MV-4-11 (cell line): ENCODE data around the gene CD34.
"Not testable (repeated sequence)": the region's sequence is repeated elsewhere in the genome, so short reads cannot be mapped to it uniquely, and the experiment has no call there.

Source experiments
- DNase-seq: peaks from one replicate; lab custom pipeline; 2025; lab: John Stamatoyannopoulos, UW

CD34 gene

DNA sequence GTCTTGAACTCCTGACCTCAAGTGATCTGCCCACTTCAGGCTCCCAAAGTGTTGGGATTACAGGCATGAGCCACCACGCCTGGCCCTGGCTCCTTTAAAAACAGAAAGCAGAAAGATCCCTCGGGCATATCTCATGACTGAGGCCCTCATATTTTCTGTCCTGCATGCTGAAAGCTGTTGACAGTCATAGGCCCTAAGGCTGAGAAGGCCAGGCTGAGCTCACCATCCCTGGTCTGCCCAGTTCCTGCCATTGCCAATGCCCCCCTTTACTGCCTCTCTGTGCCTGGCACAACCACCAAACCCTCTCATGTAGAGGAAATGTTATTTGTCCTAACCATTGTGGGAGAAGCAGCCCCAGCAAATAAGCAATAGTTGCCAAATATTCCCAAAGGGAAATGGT, 12.7 kb downstream of the CD34 start:
- no peak for DNase-seq

GRCh38 chr1:207897188-207897587, 13.7 kb downstream of the CD34 start:
- no peak for DNase-seq

GRCh38 chr1:207896547-207896946, 14.4 kb downstream of the CD34 start:
- no peak for DNase-seq

GRCh38 chr1:207894704-207895103, 16.2 kb downstream of the CD34 start:
- DNase-seq, result no peak

- DNase-seq, result peak; percentile 10
These were observed 17.0 kb downstream of the CD34 start for GRCh38 chr1:207893737-207894582.

- DNase-seq, result no peak
These were observed 18.2 kb downstream of the CD34 start for GRCh38 chr1:207892764-207893163.

- DNase-seq, result no peak
These were observed 19.8 kb downstream of the CD34 start for GRCh38 chr1:207891148-207891547.

GRCh38 chr1:207890136-207890738, 20.7 kb downstream of the CD34 start:
- DNase-seq, result peak; percentile 93

GRCh38 chr1:207888652-207889051, 22.3 kb downstream of the CD34 start:
- no peak for DNase-seq

DNA sequence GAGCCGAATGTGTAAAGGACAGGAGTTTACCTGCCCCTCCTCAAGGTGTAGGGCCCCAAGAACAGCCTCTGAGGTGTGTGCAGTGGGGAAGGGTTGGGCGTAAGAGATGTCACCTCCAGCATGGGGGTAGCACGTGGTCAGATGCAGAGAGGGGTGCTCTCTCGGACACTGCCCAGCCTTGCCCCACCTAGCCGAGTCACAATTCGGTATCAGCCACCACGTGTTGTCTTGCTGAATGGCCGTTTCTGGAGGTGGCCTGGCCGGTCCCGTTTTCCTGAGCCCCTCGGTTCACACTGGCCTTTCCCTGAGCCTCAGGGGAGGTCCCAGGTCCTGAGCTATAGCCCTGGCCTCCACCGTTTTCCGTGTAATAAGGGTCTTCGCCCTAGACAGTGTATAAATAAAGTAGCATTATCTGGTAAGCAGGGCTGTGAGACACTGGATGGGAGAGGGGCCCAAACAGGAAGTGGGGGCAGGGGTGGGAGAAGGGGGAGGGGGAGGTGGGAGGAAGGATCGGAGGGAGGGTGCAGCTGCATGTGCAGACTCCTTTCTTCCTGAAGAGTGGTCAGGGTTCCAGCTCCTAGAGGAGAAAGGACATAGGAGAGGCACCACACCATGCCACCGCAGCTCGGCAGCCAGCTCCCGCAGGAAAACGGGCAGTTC, 23.3 kb downstream of the CD34 start:
- no peak for DNase-seq

DNA sequence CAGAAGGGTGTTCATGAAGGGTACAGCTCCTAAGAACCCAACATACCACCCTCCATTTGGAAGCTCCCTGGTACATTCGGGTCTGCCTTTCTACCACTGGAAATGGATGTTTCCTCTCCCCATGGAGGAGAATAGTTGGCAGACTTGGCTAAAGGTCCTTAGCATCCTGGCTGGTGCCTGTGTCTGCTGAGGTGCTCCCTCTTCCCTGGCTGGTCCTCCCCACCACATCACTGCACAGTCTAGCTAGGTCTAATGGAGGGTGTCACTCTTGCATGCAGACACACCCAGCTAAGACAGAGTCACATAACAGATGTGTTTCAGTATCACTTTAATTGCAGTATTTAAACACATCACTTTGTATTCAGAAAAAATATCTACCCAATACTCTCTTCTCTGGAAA, 24.7 kb downstream of the CD34 start:
- DNase-seq, result no peak

- DNase-seq, result peak; percentile 46
These were observed 25.5 kb downstream of the CD34 start for GRCh38 chr1:207885129-207886032.

GRCh38 chr1:207884266-207885029, 26.5 kb downstream of the CD34 start:
- DNase-seq, result no peak

DNA sequence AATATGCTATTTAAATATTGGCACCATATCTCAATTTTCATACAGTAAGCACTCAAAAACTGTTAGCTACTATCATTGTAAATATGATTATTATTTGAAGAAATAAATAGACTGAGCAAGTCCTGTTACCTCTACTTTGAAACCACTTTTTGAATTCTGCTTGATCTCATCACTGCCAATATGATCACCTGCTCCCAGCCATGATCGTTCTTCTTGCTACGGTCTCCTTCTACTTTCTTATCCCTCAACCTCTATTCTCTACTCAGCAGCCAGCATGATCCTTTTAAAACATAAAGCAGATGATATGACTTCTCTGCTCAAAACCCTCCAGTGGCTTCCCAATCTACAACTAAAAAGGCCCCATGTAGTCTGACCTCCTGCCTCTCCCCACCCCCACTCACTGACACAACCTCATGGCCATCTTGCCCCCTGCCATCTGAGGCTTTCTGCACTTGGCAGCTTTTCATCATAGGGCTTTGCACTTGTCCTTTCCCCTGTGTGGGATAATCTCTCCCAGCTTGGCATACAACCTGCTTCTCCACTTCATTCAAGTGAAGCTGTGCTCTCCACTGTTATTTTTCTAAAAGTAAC, 27.2 kb downstream of the CD34 start:
- DNase-seq, result no peak

GRCh38 chr1:207883104-207883651, 27.7 kb downstream of the CD34 start:
- no peak for DNase-seq

DNA sequence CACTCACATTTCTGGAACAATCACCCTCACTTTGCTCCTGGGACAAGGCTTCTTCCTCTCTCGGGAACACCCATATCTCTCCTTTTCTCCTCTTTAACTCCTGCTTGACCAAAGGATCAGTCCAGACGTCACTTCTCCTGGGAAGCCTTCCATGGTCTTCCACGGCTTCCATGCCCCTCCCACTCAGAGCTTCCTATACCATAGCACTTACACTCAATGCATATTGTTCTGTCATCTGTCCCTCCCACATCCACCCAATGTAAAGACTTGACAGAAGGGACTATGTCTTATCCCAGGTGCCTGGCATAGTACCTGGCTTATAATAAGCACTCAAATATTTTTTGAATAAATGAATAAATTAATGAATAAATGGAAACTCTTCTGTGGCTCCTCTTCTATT, 28.2 kb downstream of the CD34 start:
- DNase-seq, result no peak

DNA sequence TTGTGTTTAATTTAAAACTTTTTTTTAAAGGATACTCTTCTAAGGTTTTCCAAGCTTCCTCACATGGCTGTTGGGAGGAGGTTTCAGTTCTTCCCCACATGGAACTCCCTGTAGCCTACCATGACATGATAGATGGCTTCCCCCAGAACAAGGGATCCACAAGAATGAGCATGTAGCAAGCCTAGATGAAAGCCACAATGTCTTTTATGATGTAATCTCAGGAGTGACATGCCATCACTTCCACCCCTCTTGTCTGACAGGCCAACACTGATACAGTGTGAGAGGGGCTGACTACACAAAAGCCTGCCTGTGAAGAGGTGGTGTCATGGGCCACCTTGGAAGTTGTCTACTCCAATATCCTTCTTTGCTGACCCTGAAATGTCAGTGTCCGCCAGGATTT, 32.0 kb downstream of the CD34 start:
- peak; percentile 37 for DNase-seq

GRCh38 chr1:207877914-207878313, 33.0 kb downstream of the CD34 start:
- not testable (repeated sequence) for DNase-seq

GRCh38 chr1:207876131-207876530, 34.8 kb downstream of the CD34 start:
- DNase-seq, result peak; percentile 15

DNA sequence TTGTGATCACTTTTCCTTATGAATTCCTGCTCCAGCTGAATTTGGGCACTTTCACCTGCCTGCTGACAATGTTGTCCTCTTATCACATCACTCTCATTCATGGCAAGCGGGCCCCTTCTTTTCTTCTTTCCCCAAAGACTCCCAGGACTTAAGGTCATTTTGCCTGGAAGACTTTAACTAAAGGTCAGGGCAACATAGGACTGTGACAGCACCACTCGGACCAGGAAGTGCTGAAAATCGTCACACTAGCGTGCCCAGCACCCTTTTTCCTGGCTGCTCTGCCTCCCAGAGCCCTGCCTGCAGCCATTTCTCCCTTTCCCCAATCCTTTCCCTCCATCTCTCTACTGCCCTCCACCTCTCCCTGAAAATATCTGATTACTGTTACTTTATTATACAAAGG, 35.4 kb downstream of the CD34 start:
- DNase-seq, result no peak
